HepG2 (cell line): ENCODE data around the gene GJA5. TPM values are rescaled to one million over a fixed set of nuclear protein-coding genes. Genes with fewer than 3 reads are reported as not detected.
A peak's percentile ranks its signal among the peaks of the same experiment; 100 is the strongest.

Source experiments
- ATAC-seq: fragments of 200-7000 bp; cut with Tn5 transposase; 3 replicates; pipeline ENCODE4 v1.9.1; 2020; ENCODE audit warnings: mild to moderate bottlenecking, moderate library complexity
- BruUV-seq: library from RNA; stranded (reverse); fragments of 400-500 nt; replicated peaks from 2 replicates; lab custom pipeline; 2021; lab: Mats Ljungman, UMichigan
- CTCF ChIA-PET: fragments of 300-600 bp; formaldehyde crosslinking; extraction: SDS; loops from one replicate; lab custom pipeline; 2021; ENCODE audit warnings: low total read pairs, inconsistent platforms, low intra/inter-chr PET ratio; lab: Yijun Ruan, JAX
- POLR2A ChIA-PET: fragments of 350-600 bp; sonication (Branson Sonifier 250); formaldehyde crosslinking; loops from one replicate; lab custom pipeline; 2020; ENCODE audit warnings: antibody characterized with exemption, inconsistent platforms; lab: Yijun Ruan, JAX
- DNase-seq: peaks from one replicate; pipeline ENCODE4 v3.0.0-alpha.2; 2015; ENCODE audit warnings: low spot score
- FAIRE-seq: peaks from 3 replicates; lab custom pipeline; 2011; peaks lifted over from hg19 to GRCh38; lab: Jason Lieb, UNC
- H2AFZ ChIP-seq: one replicate; pipeline ENCODE4 v1.6.1; 2011; ENCODE audit warnings: low read length, inconsistent platforms
- H3K27ac ChIP-seq: fragments of 300-600 bp; 3 replicates; pipeline ENCODE4 v1.8.0; 2011; ENCODE audit warnings: mixed run types, mild to moderate bottlenecking, mixed read lengths, low read length, inconsistent platforms; ENCODE audit not compliant: insufficient read depth; ENCODE audit errors: extremely low read length
- H3K27me3 ChIP-seq, 2 experiments: fragments of 200-600 bp in 1 of 2; 2 replicates in 1 of 2; 3 replicates in 1 of 2; pipeline versions ENCODE4 v1.6.0 to v1.8.0; 2011; ENCODE audit warnings: low read length in 2 of 2, mild to moderate bottlenecking in 2 of 2, moderate library complexity in 2 of 2, inconsistent platforms in 1 of 2; ENCODE audit not compliant: insufficient read depth in 2 of 2, control insufficient read depth in 1 of 2
- H3K36me3 ChIP-seq, 2 experiments: fragments of 200-600 bp in 1 of 2; replicated peaks in 1 of 2; 2 replicates in 1 of 2; 3 replicates in 1 of 2; pipeline versions ENCODE4 v1.5.1 to v1.8.0; 2011; ENCODE audit warnings: low read length in 2 of 2, inconsistent platforms in 1 of 2; ENCODE audit not compliant: insufficient read depth in 2 of 2, control insufficient read depth in 1 of 2
- H3K4me1 ChIP-seq: 2 replicates; pipeline ENCODE4 v1.5.1; 2012; ENCODE audit warnings: low read length, inconsistent platforms; ENCODE audit not compliant: insufficient read depth
- H3K4me2 ChIP-seq: 2 replicates; pipeline ENCODE4 v1.6.0; 2011; ENCODE audit warnings: low read depth, low read length, inconsistent platforms
- H3K4me3 ChIP-seq, 3 experiments: fragments of 200-600 bp in 1 of 3; sonication (generic), shearing (Covaris generic) in 1 of 3; replicated peaks in 1 of 3; 2 replicates each; pipeline ENCODE4 v1.5.1; 2011 to 2016; ENCODE audit warnings: low read length in 3 of 3, inconsistent platforms in 2 of 3, low read depth in 2 of 3, mild to moderate bottlenecking in 2 of 3, control low read depth in 1 of 3, mixed read lengths in 1 of 3; ENCODE audit not compliant: insufficient read depth in 1 of 3
- H3K79me2 ChIP-seq: one replicate; pipeline ENCODE4 v1.6.1; 2011; ENCODE audit warnings: low read length, inconsistent platforms; ENCODE audit not compliant: insufficient read depth
- H3K9ac ChIP-seq: 2 replicates; pipeline ENCODE4 v1.6.0; 2011; ENCODE audit warnings: mild to moderate bottlenecking, low read depth, low read length, inconsistent platforms; ENCODE audit not compliant: insufficient read depth
- H3K9me3 ChIP-seq: 2 replicates; pipeline ENCODE4 v1.5.1; 2012; ENCODE audit warnings: mild to moderate bottlenecking, low read length
- H4K20me1 ChIP-seq: 2 replicates; pipeline ENCODE4 v1.6.0; 2011; ENCODE audit warnings: inconsistent platforms, mild to moderate bottlenecking, low read length, moderate library complexity; ENCODE audit not compliant: insufficient read depth
- ATM ChIP-seq: fragments of 450-650 bp; IDR thresholded peaks from 2 replicates; pipeline ENCODE4 v1.7.1; 2017; ENCODE audit warnings: mild to moderate bottlenecking, borderline replicate concordance
- CREM ChIP-seq, 2 experiments: sonication (generic) in 1 of 2; formaldehyde crosslinking in 1 of 2; IDR thresholded peaks; 2 replicates each; pipeline versions ENCODE4 v1.4.0 to v1.6.1; 2016 to 2020; ENCODE audit warnings: antibody characterized with exemption in 1 of 2, mild to moderate bottlenecking in 1 of 2, missing genetic modification reagents in 1 of 2
- DNMT3B ChIP-seq: conservative IDR thresholded peaks from 2 replicates; pipeline ENCODE4 v1.6.1; 2016; ENCODE audit warnings: missing biosample characterization, control low read depth
- FOXA3 ChIP-seq: IDR thresholded peaks from 2 replicates; pipeline ENCODE4 v1.6.1; 2016; ENCODE audit warnings: missing genetic modification reagents, missing compliant biosample characterization
- HOXA7 ChIP-seq: sonication (generic); formaldehyde crosslinking; IDR thresholded peaks from 2 replicates; pipeline ENCODE4 v1.8.1; 2022; ENCODE audit warnings: mild to moderate bottlenecking, missing genetic modification reagents, moderate library complexity
- LCORL ChIP-seq, 2 experiments: fragments of 450-650 bp in 1 of 2; sonication (generic) in 1 of 2; formaldehyde crosslinking in 1 of 2; IDR thresholded peaks; 2 replicates each; pipeline versions ENCODE4 v1.5.0 to v1.6.1; 2017 to 2020; ENCODE audit warnings: antibody characterized with exemption in 1 of 2, missing genetic modification reagents in 1 of 2
- NR2F1 ChIP-seq, 2 experiments: fragments of 450-650 bp in 1 of 2; formaldehyde crosslinking in 1 of 2; IDR thresholded peaks; 2 replicates each; pipeline versions ENCODE4 v1.5.0 to v1.6.1; 2016 to 2020; ENCODE audit warnings: mild to moderate bottlenecking in 1 of 2, missing compliant biosample characterization in 1 of 2, missing genetic modification reagents in 1 of 2, moderate library complexity in 1 of 2
- SUZ12 ChIP-seq: fragments of 150-350 bp; IDR thresholded peaks from 2 replicates; pipeline ENCODE4 v1.6.1; 2014; ENCODE audit warnings: low read depth, low read length
- ZFP62 ChIP-seq: sonication (generic); formaldehyde crosslinking; IDR thresholded peaks from 2 replicates; pipeline ENCODE4 v1.4.0; 2020; ENCODE audit warnings: missing genetic modification reagents
- ZFX ChIP-seq: sonication (generic); formaldehyde crosslinking; IDR thresholded peaks from 2 replicates; pipeline ENCODE4 v1.4.0; 2020; ENCODE audit warnings: mild to moderate bottlenecking, low read depth, missing genetic modification reagents, moderate library complexity
- ZMYM4 ChIP-seq: sonication (generic); formaldehyde crosslinking; IDR thresholded peaks from 2 replicates; pipeline ENCODE4 v1.8.1; 2023; ENCODE audit warnings: mild to moderate bottlenecking, missing genetic modification reagents
- ZNF264 ChIP-seq: sonication (generic); formaldehyde crosslinking; IDR thresholded peaks from 2 replicates; pipeline ENCODE4 v1.4.0; 2020; ENCODE audit warnings: missing genetic modification reagents
- ZNF441 ChIP-seq: sonication (generic); formaldehyde crosslinking; IDR thresholded peaks from 2 replicates; pipeline ENCODE4 v1.7.0; 2021; ENCODE audit warnings: missing genetic modification reagents, borderline replicate concordance
- ZNF501 ChIP-seq: sonication (generic); formaldehyde crosslinking; IDR thresholded peaks from 2 replicates; pipeline ENCODE4 v1.5.1; 2020; ENCODE audit warnings: mild to moderate bottlenecking, moderate library complexity, missing genetic modification reagents
- ZNF546 ChIP-seq: sonication (generic); formaldehyde crosslinking; conservative IDR thresholded peaks from 2 replicates; pipeline ENCODE4 v1.8.1; 2023; ENCODE audit warnings: mild to moderate bottlenecking, missing genetic modification reagents
- ZNF614 ChIP-seq: IDR thresholded peaks from 2 replicates; pipeline ENCODE4 v1.6.1; 2018; ENCODE audit warnings: missing biosample characterization, missing genetic modification reagents, inconsistent platforms, borderline replicate concordance
- ZNF709 ChIP-seq: sonication (generic); formaldehyde crosslinking; IDR thresholded peaks from 2 replicates; pipeline ENCODE4 v1.5.0; 2020; ENCODE audit warnings: mild to moderate bottlenecking, missing genetic modification reagents
- WGBS: methylation state at CpG from one replicate; pipeline ENCODE4 v1.1.6; 2017; ENCODE audit warnings: low lambda C conversion rate; 5-methylcytosine and 5-hydroxymethylcytosine counted together
- in situ Hi-C: cut with HindIII; loops from 2 replicates; pipeline ENCODE4 v1.10.0; 2017; ENCODE audit warnings: low pct_unique_long_range_greater_than_20kb; ENCODE audit not compliant: extremely low pct_ligation_motif_present
- intact Hi-C: fragments of 100-400 bp; cut with micrococcal nuclease; formaldehyde crosslinking; loops from one replicate; pipeline ENCODE4 v1.10.0; 2022; ENCODE audit not compliant: unreplicated experiment
- polyA plus RNA-seq, 8 experiments: library from polyadenylated mRNA; depleted of rRNA in 3 of 8; stranded (reverse) in 7 of 8; unstranded in 1 of 8; fragments of >200 nt; fragmentation: Illumina TruSeq in 4 of 8; extraction: Trizol in 4 of 8; gene quantifications; 2 replicates each; pipeline versions ENCODE4 v1.2.1 to v1.2.3, GENCODE V29; 2011 to 2016; ENCODE audit warnings: low read depth in 4 of 8, missing spikeins in 1 of 8, mixed read lengths in 1 of 8; ENCODE audit not compliant: insufficient read depth in 1 of 8
- total RNA-seq, 5 experiments: library from RNA; depleted of rRNA; stranded (reverse); fragments of >200 nt; fragmentation: Illumina TruSeq; extraction: Trizol; gene quantifications; 2 replicates each; pipeline ENCODE4 v1.2.3, GENCODE V29; 2016; ENCODE audit warnings: low read depth in 1 of 5
- TF ChIP-seq, protein P1 (sequence below): sonication (generic); formaldehyde crosslinking; IDR thresholded peaks from 2 replicates; pipeline ENCODE4 v1.4.0; 2020; ENCODE audit warnings: mild to moderate bottlenecking, low read depth, missing genetic modification reagents
- TF ChIP-seq, protein P2 (sequence below): sonication (generic); formaldehyde crosslinking; IDR thresholded peaks from 2 replicates; pipeline ENCODE4 v1.4.0; 2020; ENCODE audit warnings: low read depth, missing genetic modification reagents
- TF ChIP-seq, protein P3 (sequence below): sonication (generic); formaldehyde crosslinking; IDR thresholded peaks from 2 replicates; pipeline ENCODE4 v1.9.0; 2022; ENCODE audit warnings: low read depth, missing genetic modification reagents

The GJA5 gene
- total and polyA plus RNA-seq, 2 of the 13 experiments (the other 11 are each of a cell fraction or from before 2014, with no cell fraction given), result not detected

DNA sequence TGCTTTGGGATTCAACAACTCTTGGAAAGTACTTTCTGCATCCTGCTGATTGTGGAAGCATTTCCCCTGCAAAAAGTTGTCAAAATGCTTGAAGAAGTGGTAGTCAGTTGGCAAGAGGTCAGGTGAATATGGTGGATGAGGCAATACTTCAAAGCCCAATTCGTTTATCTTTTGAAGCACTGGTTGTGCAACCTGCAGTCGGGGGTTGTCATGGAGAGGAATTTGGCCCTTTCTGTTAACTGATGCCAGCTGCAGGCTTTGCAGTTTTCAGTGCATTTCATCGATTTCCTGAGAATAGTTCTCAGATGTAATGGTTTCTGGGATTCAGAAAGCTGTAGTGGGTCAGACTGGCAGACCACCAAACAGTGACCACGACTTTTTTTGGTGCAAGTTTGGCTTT lies 47.6 kb upstream of the GJA5 start:
- in situ Hi-C loops (no loop called here), intact Hi-C loops (no loop called here)
- Histone ChIP-seq H2AFZ (no peak overlapping the region), H3K4me2 (no peak overlapping the region), H3K4me3 (no peak overlapping the region), H3K27ac (no peak overlapping the region), H3K9me3 (no peaks in the 10 kb centered on the region), H3K79me2 (no peaks in the 10 kb centered on the region), H3K36me3 (no peaks in the 10 kb centered on the region), H4K20me1 (no peaks in the 10 kb centered on the region), H3K9ac (no peak overlapping the region), H3K27me3 (no peaks in the 10 kb centered on the region), H3K4me1 (peaks cover 34% of the 10 kb centered on the region)
- CTCF ChIA-PET, result no interaction called here
- ATAC-seq (peak; percentile 87), FAIRE-seq (peak; percentile 91), DNase-seq (peak; percentile 87)
- POLR2A ChIA-PET, result no interaction called here
- no TSS peak for BruUV-seq
- 0% methylated on average over 4 of the region's 4 CpGs for WGBS
- peak; percentile 86 for TF ChIP-seq FOXA3 (CRISPR knock-in tag)
- peak; percentile 76 to 77 for TF ChIP-seq NR2F1 (CRISPR knock-in tag; IDR thresholded peaks at IDR 0.05)
- TF ChIP-seq ZMYM4 (CRISPR knock-in tag), result peak; percentile 80
- TF ChIP-seq ZFX (CRISPR knock-in tag), result no peak
- TF ChIP-seq ZNF501 (CRISPR knock-in tag), result no peak
- peak; percentile 65 for TF ChIP-seq CREM (IDR thresholded peaks at IDR 0.05)
- no peak for TF ChIP-seq CREM (CRISPR knock-in tag; IDR thresholded peaks at IDR 0.05)
- TF ChIP-seq LCORL (IDR thresholded peaks at IDR 0.05), result peak; percentile 74
- peak; percentile 91 for TF ChIP-seq LCORL (CRISPR knock-in tag; IDR thresholded peaks at IDR 0.05)
- TF ChIP-seq ZNF441, result no peak
- TF ChIP-seq DNMT3B (CRISPR knock-in tag), result 0 out of 2 replicates have a peak, but pooled peaks have one; percentile 51
- no peak for TF ChIP-seq ZNF709
- no peak for TF ChIP-seq ATM
- TF ChIP-seq, protein P1, sequence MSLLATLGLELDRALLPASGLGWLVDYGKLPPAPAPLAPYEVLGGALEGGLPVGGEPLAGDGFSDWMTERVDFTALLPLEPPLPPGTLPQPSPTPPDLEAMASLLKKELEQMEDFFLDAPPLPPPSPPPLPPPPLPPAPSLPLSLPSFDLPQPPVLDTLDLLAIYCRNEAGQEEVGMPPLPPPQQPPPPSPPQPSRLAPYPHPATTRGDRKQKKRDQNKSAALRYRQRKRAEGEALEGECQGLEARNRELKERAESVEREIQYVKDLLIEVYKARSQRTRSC (CRISPR knock-in tag), result no peak
- TF ChIP-seq ZNF264 (CRISPR knock-in tag), result 0 out of 2 replicates have a peak, but pooled peaks have one; percentile 61
- TF ChIP-seq, protein P2, sequence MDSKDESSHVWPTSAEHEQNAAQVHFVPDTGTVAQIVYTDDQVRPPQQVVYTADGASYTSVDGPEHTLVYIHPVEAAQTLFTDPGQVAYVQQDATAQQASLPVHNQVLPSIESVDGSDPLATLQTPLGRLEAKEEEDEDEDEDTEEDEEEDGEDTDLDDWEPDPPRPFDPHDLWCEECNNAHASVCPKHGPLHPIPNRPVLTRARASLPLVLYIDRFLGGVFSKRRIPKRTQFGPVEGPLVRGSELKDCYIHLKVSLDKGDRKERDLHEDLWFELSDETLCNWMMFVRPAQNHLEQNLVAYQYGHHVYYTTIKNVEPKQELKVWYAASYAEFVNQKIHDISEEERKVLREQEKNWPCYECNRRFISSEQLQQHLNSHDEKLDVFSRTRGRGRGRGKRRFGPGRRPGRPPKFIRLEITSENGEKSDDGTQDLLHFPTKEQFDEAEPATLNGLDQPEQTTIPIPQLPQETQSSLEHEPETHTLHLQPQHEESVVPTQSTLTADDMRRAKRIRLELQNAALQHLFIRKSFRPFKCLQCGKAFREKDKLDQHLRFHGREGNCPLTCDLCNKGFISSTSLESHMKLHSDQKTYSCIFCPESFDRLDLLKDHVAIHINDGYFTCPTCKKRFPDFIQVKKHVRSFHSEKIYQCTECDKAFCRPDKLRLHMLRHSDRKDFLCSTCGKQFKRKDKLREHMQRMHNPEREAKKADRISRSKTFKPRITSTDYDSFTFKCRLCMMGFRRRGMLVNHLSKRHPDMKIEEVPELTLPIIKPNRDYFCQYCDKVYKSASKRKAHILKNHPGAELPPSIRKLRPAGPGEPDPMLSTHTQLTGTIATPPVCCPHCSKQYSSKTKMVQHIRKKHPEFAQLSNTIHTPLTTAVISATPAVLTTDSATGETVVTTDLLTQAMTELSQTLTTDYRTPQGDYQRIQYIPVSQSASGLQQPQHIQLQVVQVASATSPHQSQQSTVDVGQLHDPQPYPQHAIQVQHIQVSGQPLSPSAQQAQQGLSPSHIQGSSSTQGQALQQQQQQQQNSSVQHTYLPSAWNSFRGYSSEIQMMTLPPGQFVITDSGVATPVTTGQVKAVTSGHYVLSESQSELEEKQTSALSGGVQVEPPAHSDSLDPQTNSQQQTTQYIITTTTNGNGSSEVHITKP (CRISPR knock-in tag), result no peak
- no peak for TF ChIP-seq ZFP62 (CRISPR knock-in tag)
- no peak for TF ChIP-seq HOXA7
- TF ChIP-seq ZNF614 (CRISPR knock-in tag), result peak; percentile 79
- TF ChIP-seq ZNF546 (CRISPR knock-in tag), result no peak
- TF ChIP-seq, protein P3, sequence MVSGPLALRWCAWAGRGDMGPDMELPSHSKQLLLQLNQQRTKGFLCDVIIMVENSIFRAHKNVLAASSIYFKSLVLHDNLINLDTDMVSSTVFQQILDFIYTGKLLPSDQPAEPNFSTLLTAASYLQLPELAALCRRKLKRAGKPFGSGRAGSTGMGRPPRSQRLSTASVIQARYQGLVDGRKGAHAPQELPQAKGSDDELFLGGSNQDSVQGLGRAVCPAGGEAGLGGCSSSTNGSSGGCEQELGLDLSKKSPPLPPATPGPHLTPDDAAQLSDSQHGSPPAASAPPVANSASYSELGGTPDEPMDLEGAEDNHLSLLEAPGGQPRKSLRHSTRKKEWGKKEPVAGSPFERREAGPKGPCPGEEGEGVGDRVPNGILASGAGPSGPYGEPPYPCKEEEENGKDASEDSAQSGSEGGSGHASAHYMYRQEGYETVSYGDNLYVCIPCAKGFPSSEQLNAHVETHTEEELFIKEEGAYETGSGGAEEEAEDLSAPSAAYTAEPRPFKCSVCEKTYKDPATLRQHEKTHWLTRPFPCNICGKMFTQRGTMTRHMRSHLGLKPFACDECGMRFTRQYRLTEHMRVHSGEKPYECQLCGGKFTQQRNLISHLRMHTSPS (CRISPR knock-in tag), result no peak
- no peak for TF ChIP-seq SUZ12
